Fibroblast of lung (primary cell): Measurements from ENCODE around the gene BRD3. TPM values are rescaled to one million over a fixed set of nuclear protein-coding genes. Genes with fewer than 3 reads are reported as not detected.
"Not testable (repeated sequence)": the region's sequence is repeated elsewhere in the genome, so short reads cannot be mapped to it uniquely, and the experiment has no call there.

ENCODE experiments used
- DNase-seq, 2 donors: peaks; one replicate each; pipeline versions ENCODE4 v3.0.0 to v3.0.0-alpha.2; 2010; ENCODE audit warnings: low read depth in 2 of 2
- H2AFZ ChIP-seq: 2 replicates; pipeline ENCODE4 v1.5.1; 2012; ENCODE audit warnings: low read length, control low read depth, inconsistent platforms
- H3K27ac ChIP-seq: 2 replicates; pipeline ENCODE4 v1.5.1; 2011; ENCODE audit warnings: low read length, control low read depth; ENCODE audit not compliant: insufficient read depth
- H3K27me3 ChIP-seq: 2 replicates; pipeline ENCODE4 v1.5.1; 2011; ENCODE audit warnings: mild to moderate bottlenecking, low read length; ENCODE audit not compliant: control insufficient read depth, insufficient read depth
- H3K36me3 ChIP-seq: 2 replicates; pipeline ENCODE4 v1.5.1; 2011; ENCODE audit warnings: low read length; ENCODE audit not compliant: control insufficient read depth, insufficient read depth
- H3K4me1 ChIP-seq: 2 replicates; pipeline ENCODE4 v1.5.1; 2011; ENCODE audit warnings: low read length; ENCODE audit not compliant: control insufficient read depth, insufficient read depth; ENCODE audit errors: extremely low read depth
- H3K4me2 ChIP-seq: 2 replicates; pipeline ENCODE4 v1.5.1; 2011; ENCODE audit warnings: low read length, control low read depth; ENCODE audit not compliant: insufficient read depth; ENCODE audit errors: extremely low read depth
- H3K4me3 ChIP-seq, 4 experiments: fragments of 200-600 bp in 1 of 4; sonication (generic) in 1 of 4; replicated peaks in 1 of 4; 2 replicates each; pipeline ENCODE4 v1.5.1; 2011 to 2016; ENCODE audit warnings: low read length in 4 of 4, low read depth in 3 of 4, mild to moderate bottlenecking in 3 of 4, control low read depth in 2 of 4, inconsistent platforms in 1 of 4, mixed read lengths in 1 of 4; ENCODE audit not compliant: insufficient read depth in 1 of 4; ENCODE audit errors: control extremely low read depth in 1 of 4
- H3K79me2 ChIP-seq: 2 replicates; pipeline ENCODE4 v1.5.1; 2012; ENCODE audit warnings: mild to moderate bottlenecking, low read length, inconsistent platforms; ENCODE audit not compliant: control insufficient read depth, insufficient read depth
- H3K9ac ChIP-seq: 2 replicates; pipeline ENCODE4 v1.5.1; 2011; ENCODE audit warnings: mild to moderate bottlenecking, low read length, control low read depth; ENCODE audit not compliant: insufficient read depth
- H3K9me3 ChIP-seq: 2 replicates; pipeline ENCODE4 v1.5.1; 2012; ENCODE audit warnings: low read depth, low read length; ENCODE audit not compliant: control insufficient read depth, insufficient read depth
- H4K20me1 ChIP-seq: 2 replicates; pipeline ENCODE4 v1.5.1; 2011; ENCODE audit warnings: low read length; ENCODE audit not compliant: control insufficient read depth, insufficient read depth; ENCODE audit errors: extremely low read depth
- EZH2 ChIP-seq: IDR thresholded peaks from 2 replicates; pipeline ENCODE4 v1.5.1; 2012; ENCODE audit warnings: low read length, control low read depth, mild to moderate bottlenecking; ENCODE audit errors: missing control alignments
- polyA plus RNA-seq, 2 donors: library from polyadenylated mRNA; depleted of rRNA in 1 of 2; stranded (reverse) in 1 of 2; unstranded in 1 of 2; fragments of >200 nt; gene quantifications; 2 replicates each; pipeline ENCODE4 v1.2.1, GENCODE V29; 2011 to 2012; ENCODE audit warnings: missing spikeins in 1 of 2
- total RNA-seq: library from RNA; depleted of rRNA; stranded (reverse); fragments of >200 nt; gene quantifications from 2 replicates; pipeline ENCODE4 v1.2.1, GENCODE V29; 2014
- TF ChIP-seq, protein P1 (sequence below), 2 donors: IDR thresholded peaks in 1 of 2; conservative IDR thresholded peaks in 1 of 2; 1 replicate in 1 of 2; 2 replicates in 1 of 2; pipeline ENCODE4 v1.5.1; 2011 to 2012; ENCODE audit warnings: low read length in 2 of 2, control low read depth in 1 of 2, inconsistent platforms in 1 of 2, low read depth in 1 of 2, mild to moderate bottlenecking in 1 of 2

The BRD3 gene
- total and polyA plus RNA-seq, 2 donors (not counting 1 experiment from before 2014, with no cell fraction given) = 7.6 to 10.4 TPM

DNA sequence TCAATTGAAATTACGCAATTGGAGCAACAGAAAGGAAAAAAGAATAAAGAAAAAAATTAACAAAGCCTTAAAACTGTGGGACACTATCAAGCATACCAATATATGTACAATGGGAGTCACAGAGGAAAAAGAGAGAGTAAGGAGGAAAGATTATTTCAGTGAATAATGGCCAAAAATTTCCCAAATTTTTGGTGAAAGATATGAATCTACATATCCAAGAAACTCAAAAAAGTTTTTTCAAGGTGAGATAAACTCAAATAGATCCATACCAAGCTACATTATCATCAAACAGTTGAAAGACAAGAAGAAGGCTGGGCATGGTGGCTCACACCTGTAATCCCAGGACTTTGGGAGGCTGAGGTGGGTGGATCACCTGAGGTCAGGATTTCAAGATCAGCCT, 8.8 kb upstream of the BRD3 start:
- no peak for DNase-seq
- TF ChIP-seq, protein P1, sequence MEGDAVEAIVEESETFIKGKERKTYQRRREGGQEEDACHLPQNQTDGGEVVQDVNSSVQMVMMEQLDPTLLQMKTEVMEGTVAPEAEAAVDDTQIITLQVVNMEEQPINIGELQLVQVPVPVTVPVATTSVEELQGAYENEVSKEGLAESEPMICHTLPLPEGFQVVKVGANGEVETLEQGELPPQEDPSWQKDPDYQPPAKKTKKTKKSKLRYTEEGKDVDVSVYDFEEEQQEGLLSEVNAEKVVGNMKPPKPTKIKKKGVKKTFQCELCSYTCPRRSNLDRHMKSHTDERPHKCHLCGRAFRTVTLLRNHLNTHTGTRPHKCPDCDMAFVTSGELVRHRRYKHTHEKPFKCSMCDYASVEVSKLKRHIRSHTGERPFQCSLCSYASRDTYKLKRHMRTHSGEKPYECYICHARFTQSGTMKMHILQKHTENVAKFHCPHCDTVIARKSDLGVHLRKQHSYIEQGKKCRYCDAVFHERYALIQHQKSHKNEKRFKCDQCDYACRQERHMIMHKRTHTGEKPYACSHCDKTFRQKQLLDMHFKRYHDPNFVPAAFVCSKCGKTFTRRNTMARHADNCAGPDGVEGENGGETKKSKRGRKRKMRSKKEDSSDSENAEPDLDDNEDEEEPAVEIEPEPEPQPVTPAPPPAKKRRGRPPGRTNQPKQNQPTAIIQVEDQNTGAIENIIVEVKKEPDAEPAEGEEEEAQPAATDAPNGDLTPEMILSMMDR (conservative IDR thresholded peaks at IDR 0.05 in 1 of 2, IDR thresholded peaks at IDR 0.05 in 1 of 2; ENCODE audit: low read depth in 1 of 2, low read length in 2 of 2) = no peak
- no peak for TF ChIP-seq EZH2
- Histone ChIP-seq H3K4me3 (no peak overlapping the region), H3K9ac (no peak overlapping the region), H4K20me1 (no peaks in the 10 kb centered on the region), H3K79me2 (no peaks in the 10 kb centered on the region), H3K9me3 (no peaks in the 10 kb centered on the region), H2AFZ (no peak overlapping the region), H3K27me3 (no peaks in the 10 kb centered on the region), H3K36me3 (no peaks in the 10 kb centered on the region), H3K4me2 (no peak overlapping the region), H3K4me1 (no peaks in the 10 kb centered on the region), H3K27ac (no peak overlapping the region)

DNA sequence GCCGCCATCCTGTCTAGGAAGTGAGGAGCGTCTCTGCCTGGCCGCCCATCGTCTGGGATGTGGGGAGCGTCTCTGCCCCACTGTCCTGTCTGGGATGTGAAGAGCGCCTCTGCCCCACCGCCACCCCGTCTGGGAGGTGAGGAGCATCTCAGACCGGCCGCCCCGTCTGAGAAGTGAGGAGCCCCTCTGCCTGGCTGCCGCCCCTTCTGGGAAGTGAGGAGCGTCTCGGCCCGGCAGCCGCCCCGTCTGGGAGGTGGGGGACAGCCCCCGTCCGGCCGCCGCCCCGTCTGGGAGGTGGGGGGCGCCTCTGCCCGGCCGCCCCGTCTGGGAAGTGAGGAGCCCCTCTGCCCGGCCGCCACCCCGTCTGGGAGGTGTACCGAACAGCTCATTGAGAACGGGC, 7.9 kb upstream of the BRD3 start:
- H3K36me3 ChIP-seq, H3K4me2 ChIP-seq, H3K27ac ChIP-seq, H3K4me3 ChIP-seq, H2AFZ ChIP-seq, DNase-seq, H3K4me1 ChIP-seq, H3K9ac ChIP-seq, H3K79me2 ChIP-seq, H4K20me1 ChIP-seq, H3K27me3 ChIP-seq, H3K9me3 ChIP-seq: not testable (repeated sequence)

DNA sequence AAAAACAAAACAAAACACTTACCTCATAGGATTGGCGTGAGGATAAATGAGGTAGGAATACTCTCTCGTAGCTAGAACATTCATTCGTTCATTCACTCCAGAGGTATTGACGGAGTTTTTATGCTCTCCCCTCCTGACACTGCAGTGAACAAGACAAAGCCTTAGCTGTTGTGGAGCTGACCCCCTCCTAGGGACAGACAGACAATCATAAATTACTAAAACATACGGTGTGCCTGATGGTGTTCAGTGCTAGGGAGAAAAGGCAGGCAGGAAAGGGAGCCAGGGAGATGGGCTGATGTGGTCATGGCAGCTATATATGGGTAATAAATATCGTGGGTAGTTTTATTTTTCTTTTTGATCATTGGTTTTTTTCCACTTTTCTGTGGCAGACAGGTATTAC, 5.7 kb upstream of the BRD3 start:
- Histone ChIP-seq H3K4me1 (no peaks in the 10 kb centered on the region), H4K20me1 (no peaks in the 10 kb centered on the region), H3K36me3 (no peaks in the 10 kb centered on the region), H3K79me2 (no peaks in the 10 kb centered on the region), H3K9ac (no peak overlapping the region), H3K27ac (no peak overlapping the region), H3K4me3 (no peak overlapping the region), H3K27me3 (peaks cover 15% of the 10 kb centered on the region), H3K4me2 (no peak overlapping the region), H2AFZ (no peak overlapping the region), H3K9me3 (no peaks in the 10 kb centered on the region)
- TF ChIP-seq EZH2 = no peak
- TF ChIP-seq, protein P1 (conservative IDR thresholded peaks at IDR 0.05 in 1 of 2, IDR thresholded peaks at IDR 0.05 in 1 of 2; ENCODE audit: low read depth in 1 of 2, low read length in 2 of 2) = no peak
- DNase-seq = no peak

DNA sequence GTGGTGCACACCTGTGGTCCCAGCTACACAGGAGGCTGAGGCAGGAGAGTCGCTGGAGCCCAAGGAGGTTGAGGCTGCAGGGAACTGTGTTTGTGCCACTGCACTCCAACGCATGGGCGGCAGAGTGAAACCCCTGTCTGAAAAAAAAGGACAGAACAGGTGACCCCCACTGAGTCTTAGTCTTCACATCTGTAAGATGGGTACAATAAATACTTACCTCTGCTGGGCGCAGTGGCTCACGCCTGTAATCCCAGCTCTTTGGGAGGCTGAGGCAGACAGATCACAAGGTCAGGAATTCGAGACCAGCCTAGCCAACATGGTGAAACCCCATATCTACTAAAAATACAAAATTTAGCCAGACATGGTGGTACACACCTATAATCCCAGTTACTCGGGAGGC, 4.9 kb upstream of the BRD3 start:
- not testable (repeated sequence) for H3K79me2 ChIP-seq, H3K36me3 ChIP-seq, H4K20me1 ChIP-seq, H3K9me3 ChIP-seq, H3K4me2 ChIP-seq, H3K4me3 ChIP-seq, H3K4me1 ChIP-seq, DNase-seq, H3K9ac ChIP-seq, H3K27ac ChIP-seq, H2AFZ ChIP-seq
- H3K27me3 ChIP-seq = peaks cover 15% of the 10 kb centered on the region
